WTC11 (cell line): ENCODE measurements around the gene COPS3.

Experiments used
- CREB1 ChIP-seq: sonication (generic); formaldehyde crosslinking; IDR thresholded peaks from 2 replicates; pipeline ENCODE4 v1.8.0; 2023; ENCODE audit warnings: mild to moderate bottlenecking, missing genetic modification reagents
- IRF2 ChIP-seq: sonication (generic); formaldehyde crosslinking; IDR thresholded peaks from 2 replicates; pipeline ENCODE4 v1.8.0; 2022; ENCODE audit warnings: low read depth, missing genetic modification reagents, borderline replicate concordance
- NFE2L1 ChIP-seq: sonication (generic); formaldehyde crosslinking; IDR thresholded peaks from 2 replicates; pipeline ENCODE4 v1.8.1; 2023; ENCODE audit warnings: missing genetic modification reagents
- NR1H2 ChIP-seq: sonication (generic); formaldehyde crosslinking; IDR thresholded peaks from 2 replicates; pipeline ENCODE4 v1.9.0; 2021; ENCODE audit warnings: mild to moderate bottlenecking, moderate library complexity, missing genetic modification reagents
- TF ChIP-seq, protein P1 (sequence below): sonication (generic); formaldehyde crosslinking; IDR thresholded peaks from 2 replicates; pipeline ENCODE4 v1.8.1; 2023; ENCODE audit warnings: mild to moderate bottlenecking, missing genetic modification reagents
- TF ChIP-seq, protein P2 (sequence below): fragments of 200-600 bp; IDR thresholded peaks from 2 replicates; pipeline ENCODE4 v1.8.0; 2022; ENCODE audit warnings: antibody characterized with exemption
- TF ChIP-seq, protein P3 (sequence below): sonication (generic); formaldehyde crosslinking; IDR thresholded peaks from 2 replicates; pipeline ENCODE4 v1.8.1; 2023; ENCODE audit warnings: mild to moderate bottlenecking, missing genetic modification reagents, moderate library complexity
- TF ChIP-seq, protein P4 (sequence below): sonication (generic); formaldehyde crosslinking; IDR thresholded peaks from 2 replicates; pipeline ENCODE4 v1.8.0; 2022; ENCODE audit warnings: mild to moderate bottlenecking, missing genetic modification reagents
- TF ChIP-seq, protein P5 (sequence below): sonication (generic); formaldehyde crosslinking; IDR thresholded peaks from 2 replicates; pipeline ENCODE4 v1.8.1; 2022; ENCODE audit warnings: missing genetic modification reagents, borderline replicate concordance

DNA sequence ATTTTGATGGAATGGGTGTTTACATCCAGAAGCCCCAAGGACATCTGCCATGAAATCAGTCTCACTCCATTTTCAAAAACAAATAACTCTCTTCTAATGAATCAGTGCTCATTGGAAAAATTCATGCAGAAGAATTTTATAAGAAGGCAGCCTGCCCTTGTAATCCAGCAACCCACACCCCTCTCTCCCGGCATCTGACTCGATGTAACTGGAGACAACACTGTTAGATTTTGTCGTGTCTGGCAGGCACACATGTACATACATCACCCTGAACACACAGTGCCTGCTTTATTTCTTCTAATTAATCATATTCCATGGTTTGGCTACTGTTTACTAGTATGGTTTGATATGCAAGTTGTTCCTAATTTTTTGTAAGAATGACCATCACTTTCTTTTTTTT is 63.1 kb downstream of the COPS3 start:
- TF ChIP-seq IRF2 (no peak), NFE2L1 (CRISPR knock-in tag) (no peak), NR1H2 (no peak), CREB1 (CRISPR knock-in tag) (no peak)
- TF ChIP-seq, protein P1, sequence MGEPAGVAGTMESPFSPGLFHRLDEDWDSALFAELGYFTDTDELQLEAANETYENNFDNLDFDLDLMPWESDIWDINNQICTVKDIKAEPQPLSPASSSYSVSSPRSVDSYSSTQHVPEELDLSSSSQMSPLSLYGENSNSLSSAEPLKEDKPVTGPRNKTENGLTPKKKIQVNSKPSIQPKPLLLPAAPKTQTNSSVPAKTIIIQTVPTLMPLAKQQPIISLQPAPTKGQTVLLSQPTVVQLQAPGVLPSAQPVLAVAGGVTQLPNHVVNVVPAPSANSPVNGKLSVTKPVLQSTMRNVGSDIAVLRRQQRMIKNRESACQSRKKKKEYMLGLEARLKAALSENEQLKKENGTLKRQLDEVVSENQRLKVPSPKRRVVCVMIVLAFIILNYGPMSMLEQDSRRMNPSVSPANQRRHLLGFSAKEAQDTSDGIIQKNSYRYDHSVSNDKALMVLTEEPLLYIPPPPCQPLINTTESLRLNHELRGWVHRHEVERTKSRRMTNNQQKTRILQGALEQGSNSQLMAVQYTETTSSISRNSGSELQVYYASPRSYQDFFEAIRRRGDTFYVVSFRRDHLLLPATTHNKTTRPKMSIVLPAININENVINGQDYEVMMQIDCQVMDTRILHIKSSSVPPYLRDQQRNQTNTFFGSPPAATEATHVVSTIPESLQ (CRISPR knock-in tag): no peak
- TF ChIP-seq, protein P2, sequence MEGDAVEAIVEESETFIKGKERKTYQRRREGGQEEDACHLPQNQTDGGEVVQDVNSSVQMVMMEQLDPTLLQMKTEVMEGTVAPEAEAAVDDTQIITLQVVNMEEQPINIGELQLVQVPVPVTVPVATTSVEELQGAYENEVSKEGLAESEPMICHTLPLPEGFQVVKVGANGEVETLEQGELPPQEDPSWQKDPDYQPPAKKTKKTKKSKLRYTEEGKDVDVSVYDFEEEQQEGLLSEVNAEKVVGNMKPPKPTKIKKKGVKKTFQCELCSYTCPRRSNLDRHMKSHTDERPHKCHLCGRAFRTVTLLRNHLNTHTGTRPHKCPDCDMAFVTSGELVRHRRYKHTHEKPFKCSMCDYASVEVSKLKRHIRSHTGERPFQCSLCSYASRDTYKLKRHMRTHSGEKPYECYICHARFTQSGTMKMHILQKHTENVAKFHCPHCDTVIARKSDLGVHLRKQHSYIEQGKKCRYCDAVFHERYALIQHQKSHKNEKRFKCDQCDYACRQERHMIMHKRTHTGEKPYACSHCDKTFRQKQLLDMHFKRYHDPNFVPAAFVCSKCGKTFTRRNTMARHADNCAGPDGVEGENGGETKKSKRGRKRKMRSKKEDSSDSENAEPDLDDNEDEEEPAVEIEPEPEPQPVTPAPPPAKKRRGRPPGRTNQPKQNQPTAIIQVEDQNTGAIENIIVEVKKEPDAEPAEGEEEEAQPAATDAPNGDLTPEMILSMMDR: no peak
- TF ChIP-seq, protein P3, sequence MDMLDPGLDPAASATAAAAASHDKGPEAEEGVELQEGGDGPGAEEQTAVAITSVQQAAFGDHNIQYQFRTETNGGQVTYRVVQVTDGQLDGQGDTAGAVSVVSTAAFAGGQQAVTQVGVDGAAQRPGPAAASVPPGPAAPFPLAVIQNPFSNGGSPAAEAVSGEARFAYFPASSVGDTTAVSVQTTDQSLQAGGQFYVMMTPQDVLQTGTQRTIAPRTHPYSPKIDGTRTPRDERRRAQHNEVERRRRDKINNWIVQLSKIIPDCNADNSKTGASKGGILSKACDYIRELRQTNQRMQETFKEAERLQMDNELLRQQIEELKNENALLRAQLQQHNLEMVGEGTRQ (CRISPR knock-in tag): no peak
- TF ChIP-seq, protein P4, sequence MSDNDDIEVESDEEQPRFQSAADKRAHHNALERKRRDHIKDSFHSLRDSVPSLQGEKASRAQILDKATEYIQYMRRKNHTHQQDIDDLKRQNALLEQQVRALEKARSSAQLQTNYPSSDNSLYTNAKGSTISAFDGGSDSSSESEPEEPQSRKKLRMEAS: no peak
- TF ChIP-seq, protein P5, sequence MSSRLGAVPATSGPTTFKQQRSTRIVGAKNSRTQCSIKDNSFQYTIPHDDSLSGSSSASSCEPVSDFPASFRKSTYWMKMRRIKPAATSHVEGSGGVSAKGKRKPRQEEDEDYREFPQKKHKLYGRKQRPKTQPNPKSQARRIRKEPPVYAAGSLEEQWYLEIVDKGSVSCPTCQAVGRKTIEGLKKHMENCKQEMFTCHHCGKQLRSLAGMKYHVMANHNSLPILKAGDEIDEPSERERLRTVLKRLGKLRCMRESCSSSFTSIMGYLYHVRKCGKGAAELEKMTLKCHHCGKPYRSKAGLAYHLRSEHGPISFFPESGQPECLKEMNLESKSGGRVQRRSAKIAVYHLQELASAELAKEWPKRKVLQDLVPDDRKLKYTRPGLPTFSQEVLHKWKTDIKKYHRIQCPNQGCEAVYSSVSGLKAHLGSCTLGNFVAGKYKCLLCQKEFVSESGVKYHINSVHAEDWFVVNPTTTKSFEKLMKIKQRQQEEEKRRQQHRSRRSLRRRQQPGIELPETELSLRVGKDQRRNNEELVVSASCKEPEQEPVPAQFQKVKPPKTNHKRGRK: no peak
